GM15510 (cell line): Measurements from ENCODE around the gene SEC14L3.

ENCODE experiments used
- POLR2A ChIP-seq: IDR thresholded peaks from 3 replicates; pipeline ENCODE4 v1.6.1; 2011; ENCODE audit warnings: borderline replicate concordance; ENCODE audit not compliant: insufficient read length; ENCODE audit errors: extremely low read depth

Gene SEC14L3

GRCh38 chr22:30424534-30425326, 47.1 kb downstream of the SEC14L3 start:
- TF ChIP-seq POLR2A: no peak

- peak; percentile 54 for TF ChIP-seq POLR2A
Observed at GRCh38 chr22:30423959-30424533, 47.8 kb downstream of the SEC14L3 start.

- TF ChIP-seq POLR2A: peak; percentile 87
Observed at GRCh38 chr22:30423301-30423958, 48.4 kb downstream of the SEC14L3 start.

GRCh38 chr22:30422481-30423300, 49.1 kb downstream of the SEC14L3 start:
- TF ChIP-seq POLR2A: no peak

GRCh38 chr22:30421695-30422480, 49.9 kb downstream of the SEC14L3 start:
- TF ChIP-seq POLR2A: no peak

GRCh38 chr22:30420347-30421125, 51.3 kb downstream of the SEC14L3 start:
- no peak for TF ChIP-seq POLR2A

GRCh38 chr22:30416837-30417236, 55.0 kb downstream of the SEC14L3 start:
- no peak for TF ChIP-seq POLR2A

- TF ChIP-seq POLR2A: no peak
Observed at GRCh38 chr22:30416403-30416802, 55.4 kb downstream of the SEC14L3 start.

- no peak for TF ChIP-seq POLR2A
Observed at GRCh38 chr22:30414525-30415047, 57.2 kb downstream of the SEC14L3 start.

GRCh38 chr22:30413745-30414524, 57.9 kb downstream of the SEC14L3 start:
- no peak for TF ChIP-seq POLR2A

- no peak for TF ChIP-seq POLR2A
Observed at GRCh38 chr22:30413001-30413400, 58.8 kb downstream of the SEC14L3 start.

- TF ChIP-seq POLR2A: no peak
Observed at GRCh38 chr22:30411780-30412179, 60.0 kb downstream of the SEC14L3 start.
